ENCODE data around the gene RPL28.

GRCh38 chr19:55406091-55406825 lies 20.5 kb downstream of the RPL28 start:
- TF ChIP-seq CTCF (conservative IDR thresholded peaks at IDR 0.05; ENCODE audit: low read depth, low read length) = no peak
- no peak for TF ChIP-seq EZH2 (IDR thresholded peaks at IDR 0.05; ENCODE audit: low read length, unreplicated experiment)
- TF ChIP-seq EZH2phosphoT487 (IDR thresholded peaks at IDR 0.05; ENCODE audit: borderline replicate concordance, low read length) = no peak
